ENCODE results near the gene SGTB. TPM values are rescaled to one million over a fixed set of nuclear protein-coding genes. Genes with fewer than 3 reads are reported as not detected.
A peak's percentile ranks its signal among the peaks of the same experiment; 100 is the strongest.

The SGTB gene
- total RNA-seq, 2 donors from 2014 or later, result 4.9 to 6.1 TPM

GRCh38 chr5:65640240-65640639, 81.7 kb downstream of the SGTB start:
- Histone ChIP-seq H3K36me3 (peaks cover 0 to 5% of the 10 kb centered on the region in 2 donors), H3K9me3 (no peaks in the 10 kb centered on the region), H3K27me3 (replicated peaks; ENCODE audit: insufficient read depth) (no peaks in the 10 kb centered on the region), H3K4me3 (no peak overlapping the region), H3K27ac (no peak overlapping the region), H3K4me1 (replicated peaks) (no peaks in the 10 kb centered on the region)
- DNase-seq (ENCODE audit: low spot score), result no peak
- intact Hi-C loops (cut with DNase I), result no loop called here
- TF ChIP-seq CTCF (IDR thresholded peaks at IDR 0.05) (no peak), POLR2A (IDR thresholded peaks at IDR 0.05) (no peak), POLR2AphosphoS5 (IDR thresholded peaks at IDR 0.05) (no peak)
- 72% methylated on average over 4 of the region's 4 CpGs for WGBS

GRCh38 chr5:65630981-65631380, 90.9 kb downstream of the SGTB start:
- intact Hi-C loops (cut with DNase I), result no loop called here
- Histone ChIP-seq H3K36me3 (no peaks in the 10 kb centered on the region), H3K4me3 (no peak overlapping the region), H3K27me3 (replicated peaks; ENCODE audit: insufficient read depth) (no peaks in the 10 kb centered on the region), H3K27ac (no peak overlapping the region), H3K9me3 (no peaks in the 10 kb centered on the region), H3K4me1 (replicated peaks) (no peaks in the 10 kb centered on the region)
- no peak for TF ChIP-seq POLR2A (IDR thresholded peaks at IDR 0.05)
- no peak for TF ChIP-seq POLR2AphosphoS5 (IDR thresholded peaks at IDR 0.05)
- TF ChIP-seq CTCF (IDR thresholded peaks at IDR 0.05), result no peak
- DNase-seq (ENCODE audit: low spot score), result no peak

- intact Hi-C loops (cut with DNase I), result loop anchor here (10.0 kb wide), 2 partner anchors 299 to 519 kb away; partner anchors contain the start of genes ERBIN and SREK1
- H3K4me3 ChIP-seq, result peak overlapping the region; percentile 76 to 81
- H3K27ac ChIP-seq, result peak overlapping the region; percentile 84 to 85
- WGBS, result 50% methylated on average over 6 of the region's 6 CpGs
- H3K36me3 ChIP-seq, result no peaks in the 10 kb centered on the region
- no peak for TF ChIP-seq POLR2AphosphoS5 (IDR thresholded peaks at IDR 0.05)
- no peak for TF ChIP-seq POLR2A (IDR thresholded peaks at IDR 0.05)
- no peak for TF ChIP-seq CTCF (IDR thresholded peaks at IDR 0.05)
- H3K27me3 ChIP-seq (replicated peaks; ENCODE audit: insufficient read depth), result no peaks in the 10 kb centered on the region
- no peak for DNase-seq (ENCODE audit: low spot score)
- H3K9me3 ChIP-seq, result no peaks in the 10 kb centered on the region
- H3K4me1 ChIP-seq (replicated peaks), result no peaks in the 10 kb centered on the region
These were observed 96.2 kb downstream of the SGTB start for GRCh38 chr5:65625743-65626142.

- Histone ChIP-seq H3K27ac (peak within 1 kb of the TSS; percentile 84 to 85), H3K9me3 (no peaks in the 10 kb centered on the region), H3K4me3 (peak within 1 kb of the TSS; percentile 76 to 81), H3K4me1 (replicated peaks) (no peaks in the 10 kb centered on the region), H3K27me3 (replicated peaks; ENCODE audit: insufficient read depth) (no peaks in the 10 kb centered on the region), H3K36me3 (no peaks in the 10 kb centered on the region)
- WGBS, result under 1% methylated on average over 36 of the region's 36 CpGs
- intact Hi-C loops (cut with DNase I), result loop anchor here (5.0 to 10.0 kb wide), 3 partner anchors 97 to 520 kb away; partner anchors contain the start of genes ERBIN, NLN, SGTB and SREK1
- DNase-seq (ENCODE audit: low spot score), result peak; percentile 81
- peak; percentile 60 for TF ChIP-seq POLR2AphosphoS5 (IDR thresholded peaks at IDR 0.05)
- TF ChIP-seq POLR2A (IDR thresholded peaks at IDR 0.05), result no peak
- peak in 2 of 4 experiments; percentile 12 to 18 for TF ChIP-seq CTCF (IDR thresholded peaks at IDR 0.05)
These were observed 97.0 kb downstream of the SGTB start, which contains the start of the genes SHLD3 and TRAPPC13 for GRCh38 chr5:65624571-65625555. TSS of gene SHLD3 (plus strand) at chr5:65625027. CDS start at chr5:65629588, 4,561 bp downstream. TSS of gene TRAPPC13 (plus strand) at chr5:65625027. CDS start at chr5:65625061, 34 bp downstream.
